HepG2 (cell line): ENCODE data around the gene RBM12. TPM values are rescaled to one million over a fixed set of nuclear protein-coding genes. Genes with fewer than 3 reads are reported as not detected.

Experiments used
- ATF7 ChIP-seq, 2 experiments: fragments of 450-650 bp in 1 of 2; sonication (generic) in 1 of 2; formaldehyde crosslinking in 1 of 2; IDR thresholded peaks; 2 replicates each; pipeline versions ENCODE4 v1.4.0 to v1.6.1; 2016 to 2020; ENCODE audit warnings: antibody characterized with exemption in 1 of 2, mild to moderate bottlenecking in 1 of 2, missing genetic modification reagents in 1 of 2
- HDAC2 ChIP-seq: sonication (generic); formaldehyde crosslinking; IDR thresholded peaks from 2 replicates; pipeline ENCODE4 v1.4.0; 2020; ENCODE audit warnings: missing genetic modification reagents
- MED8 ChIP-seq: sonication (generic); formaldehyde crosslinking; IDR thresholded peaks from 2 replicates; pipeline ENCODE4 v1.8.1; 2023; ENCODE audit warnings: mild to moderate bottlenecking, missing genetic modification reagents; ENCODE audit not compliant: insufficient replicate concordance
- NCOA5 ChIP-seq: sonication (generic); formaldehyde crosslinking; IDR thresholded peaks from 2 replicates; pipeline ENCODE4 v1.4.0; 2020; ENCODE audit warnings: missing genetic modification reagents
- NR2C2 ChIP-seq: sonication (generic); formaldehyde crosslinking; IDR thresholded peaks from 2 replicates; pipeline ENCODE4 v1.4.0; 2020; ENCODE audit warnings: missing genetic modification reagents, mild to moderate bottlenecking, moderate library complexity, borderline replicate concordance
- REXO4 ChIP-seq: sonication (generic); formaldehyde crosslinking; IDR thresholded peaks from 2 replicates; pipeline ENCODE4 v1.8.0; 2022; ENCODE audit warnings: missing genetic modification reagents, mild to moderate bottlenecking, borderline replicate concordance
- TRIM24 ChIP-seq: sonication (generic); formaldehyde crosslinking; IDR thresholded peaks from 2 replicates; pipeline ENCODE4 v1.8.0; 2022; ENCODE audit warnings: mild to moderate bottlenecking, missing genetic modification reagents
- XRCC5 ChIP-seq: fragments of 200-400 bp; formaldehyde crosslinking; optimal IDR thresholded peaks from 2 replicates; pipeline ENCODE3; 2017; ENCODE audit warnings: mild to moderate bottlenecking, low read length
- ZBTB7A ChIP-seq: sonication (generic); formaldehyde crosslinking; IDR thresholded peaks from 2 replicates; pipeline ENCODE4 v1.8.0; 2022; ENCODE audit warnings: mild to moderate bottlenecking, missing genetic modification reagents
- ZNF138 ChIP-seq: sonication (generic); formaldehyde crosslinking; IDR thresholded peaks from 2 replicates; pipeline ENCODE4 v1.5.0; 2020; ENCODE audit warnings: mild to moderate bottlenecking, low read depth, missing genetic modification reagents
- ZNF484 ChIP-seq: sonication (generic); formaldehyde crosslinking; IDR thresholded peaks from 2 replicates; pipeline ENCODE4 v1.5.1; 2020; ENCODE audit warnings: mild to moderate bottlenecking, low read depth, missing genetic modification reagents, borderline replicate concordance
- ZNF644 ChIP-seq: IDR thresholded peaks from 2 replicates; pipeline ENCODE4 v1.6.1; 2016; ENCODE audit warnings: low read depth
- ZNF772 ChIP-seq: sonication (generic); formaldehyde crosslinking; IDR thresholded peaks from 2 replicates; pipeline ENCODE4 v1.5.0; 2020; ENCODE audit warnings: mild to moderate bottlenecking, missing genetic modification reagents
- ZNF883 ChIP-seq: sonication (generic); formaldehyde crosslinking; IDR thresholded peaks from 2 replicates; pipeline ENCODE4 v1.5.1; 2020; ENCODE audit warnings: mild to moderate bottlenecking, missing genetic modification reagents; ENCODE audit errors: not compliant biosample characterization
- polyA plus RNA-seq, 8 experiments: library from polyadenylated mRNA; depleted of rRNA in 3 of 8; stranded (reverse) in 7 of 8; unstranded in 1 of 8; fragments of >200 nt; fragmentation: Illumina TruSeq in 4 of 8; extraction: Trizol in 4 of 8; gene quantifications; 2 replicates each; pipeline versions ENCODE4 v1.2.1 to v1.2.3, GENCODE V29; 2011 to 2016; ENCODE audit warnings: low read depth in 4 of 8, missing spikeins in 1 of 8, mixed read lengths in 1 of 8; ENCODE audit not compliant: insufficient read depth in 1 of 8
- total RNA-seq, 5 experiments: library from RNA; depleted of rRNA; stranded (reverse); fragments of >200 nt; fragmentation: Illumina TruSeq; extraction: Trizol; gene quantifications; 2 replicates each; pipeline ENCODE4 v1.2.3, GENCODE V29; 2016; ENCODE audit warnings: low read depth in 1 of 5
- TF ChIP-seq, protein P1 (sequence below): sonication (generic); formaldehyde crosslinking; IDR thresholded peaks from 2 replicates; pipeline ENCODE4 v1.5.0; 2020; ENCODE audit warnings: missing genetic modification reagents, mild to moderate bottlenecking, borderline replicate concordance
- TF ChIP-seq, protein P2 (sequence below): sonication (generic); formaldehyde crosslinking; IDR thresholded peaks from 2 replicates; pipeline ENCODE4 v1.5.0; 2020; ENCODE audit warnings: mild to moderate bottlenecking, missing genetic modification reagents, moderate library complexity
- TF ChIP-seq, protein P3 (sequence below): fragments of 450-650 bp; IDR thresholded peaks from 2 replicates; pipeline ENCODE4 v1.6.1; 2016
- TF ChIP-seq, protein P4 (sequence below): sonication (generic); formaldehyde crosslinking; IDR thresholded peaks from 2 replicates; pipeline ENCODE4 v1.5.1; 2020; ENCODE audit warnings: missing genetic modification reagents, mild to moderate bottlenecking, borderline replicate concordance
- TF ChIP-seq, protein P5 (sequence below): sonication (generic); formaldehyde crosslinking; IDR thresholded peaks from 2 replicates; pipeline ENCODE4 v1.4.0; 2020; ENCODE audit warnings: mild to moderate bottlenecking, missing genetic modification reagents
- TF ChIP-seq, protein P6 (sequence below): sonication (generic); formaldehyde crosslinking; conservative IDR thresholded peaks from 2 replicates; pipeline ENCODE4 v1.8.0; 2022; ENCODE audit warnings: mild to moderate bottlenecking, moderate library complexity, missing genetic modification reagents

RBM12 gene
- total and polyA plus RNA-seq, 2 of the 13 experiments (the other 11 are each of a cell fraction or from before 2014, with no cell fraction given) = 97.9 to 104 TPM

DNA sequence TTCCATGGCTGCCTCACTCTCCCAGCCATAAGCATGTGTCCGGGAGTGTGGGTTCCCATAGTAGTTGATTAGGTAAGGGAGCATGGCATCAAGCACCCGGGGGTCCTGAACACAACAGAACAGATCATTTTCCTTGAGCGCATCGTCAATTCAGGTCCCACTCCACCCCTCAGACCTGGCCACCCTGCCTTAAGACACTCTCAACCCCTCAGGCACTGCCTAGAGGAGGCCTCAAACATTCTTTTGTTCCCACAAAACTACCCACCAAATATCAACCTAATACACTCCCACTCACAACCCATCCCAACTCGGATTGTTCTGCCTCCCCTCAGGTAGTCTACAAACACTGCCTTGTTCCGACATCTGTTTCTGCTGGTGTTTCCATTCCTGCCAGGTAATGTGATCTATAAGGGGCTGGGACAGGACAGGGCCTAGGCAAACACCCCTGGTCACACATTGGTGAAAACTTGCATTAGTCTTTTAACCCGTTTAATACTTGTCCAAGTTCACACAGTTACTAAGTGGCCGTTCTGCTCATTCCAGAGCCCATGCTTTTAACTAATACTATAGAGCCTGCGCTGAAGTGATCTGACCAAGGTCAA, 33.1 kb upstream of the RBM12 start (continued):
- no peak for TF ChIP-seq TRIM24 (CRISPR knock-in tag)
- TF ChIP-seq, protein P1, sequence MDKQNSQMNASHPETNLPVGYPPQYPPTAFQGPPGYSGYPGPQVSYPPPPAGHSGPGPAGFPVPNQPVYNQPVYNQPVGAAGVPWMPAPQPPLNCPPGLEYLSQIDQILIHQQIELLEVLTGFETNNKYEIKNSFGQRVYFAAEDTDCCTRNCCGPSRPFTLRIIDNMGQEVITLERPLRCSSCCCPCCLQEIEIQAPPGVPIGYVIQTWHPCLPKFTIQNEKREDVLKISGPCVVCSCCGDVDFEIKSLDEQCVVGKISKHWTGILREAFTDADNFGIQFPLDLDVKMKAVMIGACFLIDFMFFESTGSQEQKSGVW (CRISPR knock-in tag) = no peak
- TF ChIP-seq ZNF883 (CRISPR knock-in tag) = peak; percentile 65
- TF ChIP-seq, protein P2, sequence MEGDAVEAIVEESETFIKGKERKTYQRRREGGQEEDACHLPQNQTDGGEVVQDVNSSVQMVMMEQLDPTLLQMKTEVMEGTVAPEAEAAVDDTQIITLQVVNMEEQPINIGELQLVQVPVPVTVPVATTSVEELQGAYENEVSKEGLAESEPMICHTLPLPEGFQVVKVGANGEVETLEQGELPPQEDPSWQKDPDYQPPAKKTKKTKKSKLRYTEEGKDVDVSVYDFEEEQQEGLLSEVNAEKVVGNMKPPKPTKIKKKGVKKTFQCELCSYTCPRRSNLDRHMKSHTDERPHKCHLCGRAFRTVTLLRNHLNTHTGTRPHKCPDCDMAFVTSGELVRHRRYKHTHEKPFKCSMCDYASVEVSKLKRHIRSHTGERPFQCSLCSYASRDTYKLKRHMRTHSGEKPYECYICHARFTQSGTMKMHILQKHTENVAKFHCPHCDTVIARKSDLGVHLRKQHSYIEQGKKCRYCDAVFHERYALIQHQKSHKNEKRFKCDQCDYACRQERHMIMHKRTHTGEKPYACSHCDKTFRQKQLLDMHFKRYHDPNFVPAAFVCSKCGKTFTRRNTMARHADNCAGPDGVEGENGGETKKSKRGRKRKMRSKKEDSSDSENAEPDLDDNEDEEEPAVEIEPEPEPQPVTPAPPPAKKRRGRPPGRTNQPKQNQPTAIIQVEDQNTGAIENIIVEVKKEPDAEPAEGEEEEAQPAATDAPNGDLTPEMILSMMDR = 0 out of 2 replicates have a peak, but pooled peaks have one; percentile 12
- TF ChIP-seq NR2C2 (CRISPR knock-in tag) = no peak
- TF ChIP-seq NCOA5 = no peak
- peak; percentile 29; the same call in 1 of the 2 replicates for TF ChIP-seq ZNF138 (CRISPR knock-in tag)
- no peak for TF ChIP-seq ZNF644 (CRISPR knock-in tag)
- TF ChIP-seq, protein P3, sequence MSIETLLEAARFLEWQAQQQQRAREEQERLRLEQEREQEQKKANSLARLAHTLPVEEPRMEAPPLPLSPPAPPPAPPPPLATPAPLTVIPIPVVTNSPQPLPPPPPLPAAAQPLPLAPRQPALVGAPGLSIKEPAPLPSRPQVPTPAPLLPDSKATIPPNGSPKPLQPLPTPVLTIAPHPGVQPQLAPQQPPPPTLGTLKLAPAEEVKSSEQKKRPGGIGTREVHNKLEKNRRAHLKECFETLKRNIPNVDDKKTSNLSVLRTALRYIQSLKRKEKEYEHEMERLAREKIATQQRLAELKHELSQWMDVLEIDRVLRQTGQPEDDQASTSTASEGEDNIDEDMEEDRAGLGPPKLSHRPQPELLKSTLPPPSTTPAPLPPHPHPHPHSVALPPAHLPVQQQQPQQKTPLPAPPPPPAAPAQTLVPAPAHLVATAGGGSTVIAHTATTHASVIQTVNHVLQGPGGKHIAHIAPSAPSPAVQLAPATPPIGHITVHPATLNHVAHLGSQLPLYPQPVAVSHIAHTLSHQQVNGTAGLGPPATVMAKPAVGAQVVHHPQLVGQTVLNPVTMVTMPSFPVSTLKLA = no peak
- no peak for TF ChIP-seq XRCC5
- TF ChIP-seq MED8 (CRISPR knock-in tag) = peak; percentile 47
- TF ChIP-seq, protein P4, sequence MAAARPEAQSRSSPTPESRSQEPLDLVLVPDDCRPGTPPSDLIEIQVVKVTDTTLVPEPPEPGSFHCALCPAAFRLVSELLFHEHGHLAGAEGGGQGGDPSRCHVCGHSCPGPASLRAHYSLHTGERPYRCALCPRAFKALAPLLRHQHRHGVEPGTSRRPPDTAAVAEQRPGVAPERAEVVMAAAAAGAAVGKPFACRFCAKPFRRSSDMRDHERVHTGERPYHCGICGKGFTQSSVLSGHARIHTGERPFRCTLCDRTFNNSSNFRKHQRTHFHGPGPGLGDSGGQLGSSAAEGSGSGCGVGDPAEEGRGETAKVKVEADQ (CRISPR knock-in tag) = 0 out of 2 replicates have a peak, but pooled peaks have one; percentile 14
- TF ChIP-seq, protein P5, sequence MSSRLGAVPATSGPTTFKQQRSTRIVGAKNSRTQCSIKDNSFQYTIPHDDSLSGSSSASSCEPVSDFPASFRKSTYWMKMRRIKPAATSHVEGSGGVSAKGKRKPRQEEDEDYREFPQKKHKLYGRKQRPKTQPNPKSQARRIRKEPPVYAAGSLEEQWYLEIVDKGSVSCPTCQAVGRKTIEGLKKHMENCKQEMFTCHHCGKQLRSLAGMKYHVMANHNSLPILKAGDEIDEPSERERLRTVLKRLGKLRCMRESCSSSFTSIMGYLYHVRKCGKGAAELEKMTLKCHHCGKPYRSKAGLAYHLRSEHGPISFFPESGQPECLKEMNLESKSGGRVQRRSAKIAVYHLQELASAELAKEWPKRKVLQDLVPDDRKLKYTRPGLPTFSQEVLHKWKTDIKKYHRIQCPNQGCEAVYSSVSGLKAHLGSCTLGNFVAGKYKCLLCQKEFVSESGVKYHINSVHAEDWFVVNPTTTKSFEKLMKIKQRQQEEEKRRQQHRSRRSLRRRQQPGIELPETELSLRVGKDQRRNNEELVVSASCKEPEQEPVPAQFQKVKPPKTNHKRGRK (CRISPR knock-in tag) = no peak
- TF ChIP-seq ATF7 (IDR thresholded peaks at IDR 0.05) = no peak
- TF ChIP-seq ATF7 (CRISPR knock-in tag; IDR thresholded peaks at IDR 0.05) = no peak
- TF ChIP-seq, protein P6, sequence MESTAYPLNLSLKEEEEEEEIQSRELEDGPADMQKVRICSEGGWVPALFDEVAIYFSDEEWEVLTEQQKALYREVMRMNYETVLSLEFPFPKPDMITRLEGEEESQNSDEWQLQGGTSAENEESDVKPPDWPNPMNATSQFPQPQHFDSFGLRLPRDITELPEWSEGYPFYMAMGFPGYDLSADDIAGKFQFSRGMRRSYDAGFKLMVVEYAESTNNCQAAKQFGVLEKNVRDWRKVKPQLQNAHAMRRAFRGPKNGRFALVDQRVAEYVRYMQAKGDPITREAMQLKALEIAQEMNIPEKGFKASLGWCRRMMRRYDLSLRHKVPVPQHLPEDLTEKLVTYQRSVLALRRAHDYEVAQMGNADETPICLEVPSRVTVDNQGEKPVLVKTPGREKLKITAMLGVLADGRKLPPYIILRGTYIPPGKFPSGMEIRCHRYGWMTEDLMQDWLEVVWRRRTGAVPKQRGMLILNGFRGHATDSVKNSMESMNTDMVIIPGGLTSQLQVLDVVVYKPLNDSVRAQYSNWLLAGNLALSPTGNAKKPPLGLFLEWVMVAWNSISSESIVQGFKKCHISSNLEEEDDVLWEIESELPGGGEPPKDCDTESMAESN (CRISPR knock-in tag) = no peak
- TF ChIP-seq ZNF772 (CRISPR knock-in tag) = no peak
- TF ChIP-seq REXO4 = no peak
- TF ChIP-seq HDAC2 = peak; percentile 19
- 0 out of 2 replicates have a peak, but pooled peaks have one; percentile 70 for TF ChIP-seq ZNF484 (CRISPR knock-in tag)
- peak; percentile 71; the same call in 1 of the 2 replicates for TF ChIP-seq ZBTB7A (CRISPR knock-in tag)
